Trophoblast cell (in vitro differentiated cells and primary cell): ENCODE results near the gene SEMA3G.

ENCODE experiments used
- DNase-seq, 2 donors: peaks; one replicate each; pipeline ENCODE4 v3.0.0-alpha.2; 2016
- H2AFZ ChIP-seq: 2 replicates; pipeline ENCODE4 v1.6.1; 2013; ENCODE audit warnings: low read length, moderate library complexity, mild to moderate bottlenecking; ENCODE audit not compliant: insufficient read depth, poor library complexity
- H2AK5ac ChIP-seq: 2 replicates; pipeline ENCODE4 v1.6.1; 2013; ENCODE audit warnings: mild to moderate bottlenecking, low read length
- H2BK120ac ChIP-seq: 2 replicates; pipeline ENCODE4 v1.6.1; 2013; ENCODE audit warnings: low read length, mild to moderate bottlenecking, moderate library complexity; ENCODE audit not compliant: insufficient read depth, poor library complexity
- H2BK12ac ChIP-seq: 2 replicates; pipeline ENCODE4 v1.6.1; 2013; ENCODE audit warnings: mild to moderate bottlenecking, low read length, moderate library complexity
- H2BK5ac ChIP-seq: 2 replicates; pipeline ENCODE4 v1.6.1; 2013; ENCODE audit warnings: low read length, low read depth, moderate library complexity, mild to moderate bottlenecking; ENCODE audit not compliant: poor library complexity
- H3K14ac ChIP-seq: 2 replicates; pipeline ENCODE4 v1.6.1; 2013; ENCODE audit warnings: mild to moderate bottlenecking, low read length
- H3K18ac ChIP-seq: 2 replicates; pipeline ENCODE4 v1.6.1; 2013; ENCODE audit warnings: mild to moderate bottlenecking, low read length
- H3K23ac ChIP-seq: 2 replicates; pipeline ENCODE4 v1.6.1; 2013; ENCODE audit warnings: low read length
- H3K27ac ChIP-seq: 2 replicates; pipeline ENCODE4 v1.5.1; 2013; ENCODE audit warnings: low read depth, mild to moderate bottlenecking, inconsistent platforms, low read length, moderate library complexity
- H3K27me3 ChIP-seq: 2 replicates; pipeline ENCODE4 v1.6.1; 2013; ENCODE audit warnings: inconsistent platforms, mild to moderate bottlenecking, low read length, moderate library complexity; ENCODE audit not compliant: insufficient read depth
- H3K36me3 ChIP-seq, 2 experiments: 1 replicate in 1 of 2; 2 replicates in 1 of 2; pipeline ENCODE4 v1.6.1; 2013; ENCODE audit warnings: low read length in 2 of 2, mild to moderate bottlenecking in 2 of 2, moderate library complexity in 1 of 2; ENCODE audit not compliant: insufficient read depth in 2 of 2, control insufficient read depth in 1 of 2
- H3K4ac ChIP-seq: 2 replicates; pipeline ENCODE4 v1.6.1; 2013; ENCODE audit warnings: low read depth, mild to moderate bottlenecking, low read length, moderate library complexity
- H3K4me1 ChIP-seq, 2 experiments: 1 replicate in 1 of 2; 2 replicates in 1 of 2; pipeline ENCODE4 v1.6.1; 2013; ENCODE audit warnings: low read length in 2 of 2, mild to moderate bottlenecking in 2 of 2, moderate library complexity in 1 of 2; ENCODE audit not compliant: insufficient read depth in 2 of 2, control insufficient read depth in 1 of 2
- H3K4me2 ChIP-seq: 2 replicates; pipeline ENCODE4 v1.6.1; 2013; ENCODE audit warnings: inconsistent platforms, mild to moderate bottlenecking, low read length, moderate library complexity
- H3K4me3 ChIP-seq: 2 replicates; pipeline ENCODE4 v1.5.1; 2013; ENCODE audit warnings: mild to moderate bottlenecking, low read depth, low read length, inconsistent platforms
- H3K79me1 ChIP-seq: one replicate; pipeline ENCODE4 v1.6.1; 2013; ENCODE audit warnings: low read length
- H3K79me2 ChIP-seq: 2 replicates; pipeline ENCODE4 v1.6.1; 2013; ENCODE audit warnings: low read length, mild to moderate bottlenecking; ENCODE audit not compliant: control insufficient read depth, insufficient read depth, poor library complexity
- H3K9ac ChIP-seq: 2 replicates; pipeline ENCODE4 v1.6.1; 2013; ENCODE audit warnings: mild to moderate bottlenecking, low read length
- H3K9me3 ChIP-seq: 2 replicates; pipeline ENCODE4 v1.6.1; 2013; ENCODE audit warnings: low read depth, mild to moderate bottlenecking, control low read depth, inconsistent platforms, low read length; ENCODE audit not compliant: insufficient read depth
- H4K12ac ChIP-seq: 2 replicates; pipeline ENCODE4 v1.6.1; 2013; ENCODE audit warnings: low read depth, mild to moderate bottlenecking, low read length, moderate library complexity
- H4K8ac ChIP-seq: 2 replicates; pipeline ENCODE4 v1.6.1; 2013; ENCODE audit warnings: low read depth, mild to moderate bottlenecking, low read length, moderate library complexity
- H4K91ac ChIP-seq: one replicate; pipeline ENCODE4 v1.6.1; 2013; ENCODE audit warnings: low read depth, mild to moderate bottlenecking, low read length, moderate library complexity
- WGBS: extraction: QIAGEN DNeasy Blood & Tissue Kit; methylation state at CpG from one replicate; pipeline ENCODE4 v1.1.7; 2013; ENCODE audit warnings: missing lambda C conversion rate; ENCODE audit not compliant: insufficient read length, insufficient coverage; ENCODE audit errors: extremely low coverage; 5-methylcytosine and 5-hydroxymethylcytosine counted together

The SEMA3G gene

DNA sequence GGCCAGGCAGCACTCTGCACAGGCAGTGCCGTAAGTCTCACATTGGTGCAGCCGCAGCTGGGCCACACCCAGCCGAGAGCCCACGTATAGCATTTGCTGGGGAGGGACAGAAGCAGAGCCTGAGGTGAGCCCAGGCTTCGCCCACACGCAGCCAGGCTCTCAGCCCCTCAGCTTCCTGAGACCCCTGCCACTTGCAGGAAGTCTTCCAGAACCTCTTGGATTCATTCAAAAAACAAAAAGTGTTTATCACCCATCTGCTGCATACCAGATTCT, 6.9 kb downstream of the SEMA3G start:
- Histone ChIP-seq H3K9ac (no peak overlapping the region), H2BK12ac (no peak overlapping the region), H4K8ac (no peak overlapping the region), H3K27ac (no peak overlapping the region), H3K18ac (no peak overlapping the region), H3K4me3 (no peak overlapping the region), H3K79me2 (no peaks in the 10 kb centered on the region), H3K79me1 (no peaks in the 10 kb centered on the region), H3K27me3 (no peaks in the 10 kb centered on the region), H3K36me3 (no peaks in the 10 kb centered on the region), H3K14ac (no peak overlapping the region), H3K9me3 (no peaks in the 10 kb centered on the region), H2BK120ac (no peak overlapping the region), H3K4ac (no peak overlapping the region), H4K12ac (no peak overlapping the region), H2AFZ (no peak overlapping the region), H3K23ac (no peak overlapping the region), H2BK5ac (no peak overlapping the region), H3K4me2 (no peak overlapping the region), H2AK5ac (no peak overlapping the region), H4K91ac (no peak overlapping the region), H3K4me1 (no peaks in the 10 kb centered on the region)
- WGBS = no CpG with 5 or more reads among the region's 6 CpGs
- no peak for DNase-seq

GRCh38 chr3:52437326-52438103, 7.4 kb downstream of the SEMA3G start:
- H2AFZ ChIP-seq = no peak overlapping the region
- no peaks in the 10 kb centered on the region for H3K36me3 ChIP-seq
- no peak overlapping the region for H3K9ac ChIP-seq
- H3K9me3 ChIP-seq = no peaks in the 10 kb centered on the region
- no peaks in the 10 kb centered on the region for H3K4me1 ChIP-seq
- no peaks in the 10 kb centered on the region for H3K79me2 ChIP-seq
- no peak overlapping the region for H4K91ac ChIP-seq
- no peak overlapping the region for H2BK120ac ChIP-seq
- H2BK12ac ChIP-seq = no peak overlapping the region
- no peak overlapping the region for H2BK5ac ChIP-seq
- no peak overlapping the region for H3K14ac ChIP-seq
- no peak overlapping the region for H3K4ac ChIP-seq
- H3K4me2 ChIP-seq = no peak overlapping the region
- no peaks in the 10 kb centered on the region for H3K27me3 ChIP-seq
- H4K12ac ChIP-seq = no peak overlapping the region
- H4K8ac ChIP-seq = no peak overlapping the region
- H3K79me1 ChIP-seq = no peaks in the 10 kb centered on the region
- no CpG with 5 or more reads among the region's 15 CpGs for WGBS
- H3K4me3 ChIP-seq = no peak overlapping the region
- no peak overlapping the region for H3K18ac ChIP-seq
- DNase-seq = no peak
- H2AK5ac ChIP-seq = no peak overlapping the region
- H3K23ac ChIP-seq = no peak overlapping the region
- H3K27ac ChIP-seq = no peak overlapping the region

DNA sequence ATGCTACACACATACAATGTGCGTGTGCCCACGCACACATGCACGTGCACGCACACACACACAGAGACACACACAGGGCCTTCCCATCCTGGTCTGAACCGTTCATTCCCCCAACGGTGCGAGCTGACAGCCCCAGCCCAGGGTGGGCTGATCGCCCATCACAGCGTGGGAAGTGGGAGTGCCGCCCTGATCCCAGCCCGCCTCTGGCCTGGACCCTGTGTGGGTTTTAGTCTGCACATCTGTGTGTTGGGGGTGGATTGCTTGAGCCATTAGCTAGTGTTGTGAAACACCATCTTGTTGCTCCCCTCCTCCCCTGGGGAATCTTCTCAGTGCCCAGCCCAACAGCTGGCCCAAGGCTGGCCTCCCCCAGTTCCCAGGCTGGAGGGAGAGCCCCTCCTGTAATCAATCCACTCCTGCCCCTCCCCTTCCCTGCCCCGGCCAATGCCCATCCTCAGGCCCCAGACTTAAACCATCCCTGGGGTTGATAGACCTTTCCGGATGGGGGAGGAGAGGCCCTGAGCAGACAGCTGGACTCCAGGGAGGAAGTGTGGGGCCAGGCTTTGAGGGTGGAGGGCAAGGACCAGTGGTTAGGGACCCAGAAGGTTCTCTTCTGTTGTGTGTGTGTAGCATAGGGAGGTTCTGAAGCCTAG, 8.3 kb downstream of the SEMA3G start:
- Histone ChIP-seq H2BK5ac (no peak overlapping the region), H3K18ac (no peak overlapping the region), H3K27me3 (no peaks in the 10 kb centered on the region), H3K4me1 (no peaks in the 10 kb centered on the region), H3K23ac (no peak overlapping the region), H4K91ac (no peak overlapping the region), H3K4me2 (no peak overlapping the region), H4K12ac (no peak overlapping the region), H3K79me1 (no peaks in the 10 kb centered on the region), H2BK12ac (no peak overlapping the region), H2AFZ (no peak overlapping the region), H2BK120ac (no peak overlapping the region), H3K4ac (no peak overlapping the region), H3K4me3 (no peak overlapping the region), H3K14ac (no peak overlapping the region), H2AK5ac (no peak overlapping the region), H3K9ac (no peak overlapping the region), H4K8ac (no peak overlapping the region), H3K79me2 (no peaks in the 10 kb centered on the region), H3K36me3 (no peaks in the 10 kb centered on the region), H3K9me3 (no peaks in the 10 kb centered on the region), H3K27ac (no peak overlapping the region)
- no peak for DNase-seq
- WGBS = no CpG with 5 or more reads among the region's 13 CpGs

DNA sequence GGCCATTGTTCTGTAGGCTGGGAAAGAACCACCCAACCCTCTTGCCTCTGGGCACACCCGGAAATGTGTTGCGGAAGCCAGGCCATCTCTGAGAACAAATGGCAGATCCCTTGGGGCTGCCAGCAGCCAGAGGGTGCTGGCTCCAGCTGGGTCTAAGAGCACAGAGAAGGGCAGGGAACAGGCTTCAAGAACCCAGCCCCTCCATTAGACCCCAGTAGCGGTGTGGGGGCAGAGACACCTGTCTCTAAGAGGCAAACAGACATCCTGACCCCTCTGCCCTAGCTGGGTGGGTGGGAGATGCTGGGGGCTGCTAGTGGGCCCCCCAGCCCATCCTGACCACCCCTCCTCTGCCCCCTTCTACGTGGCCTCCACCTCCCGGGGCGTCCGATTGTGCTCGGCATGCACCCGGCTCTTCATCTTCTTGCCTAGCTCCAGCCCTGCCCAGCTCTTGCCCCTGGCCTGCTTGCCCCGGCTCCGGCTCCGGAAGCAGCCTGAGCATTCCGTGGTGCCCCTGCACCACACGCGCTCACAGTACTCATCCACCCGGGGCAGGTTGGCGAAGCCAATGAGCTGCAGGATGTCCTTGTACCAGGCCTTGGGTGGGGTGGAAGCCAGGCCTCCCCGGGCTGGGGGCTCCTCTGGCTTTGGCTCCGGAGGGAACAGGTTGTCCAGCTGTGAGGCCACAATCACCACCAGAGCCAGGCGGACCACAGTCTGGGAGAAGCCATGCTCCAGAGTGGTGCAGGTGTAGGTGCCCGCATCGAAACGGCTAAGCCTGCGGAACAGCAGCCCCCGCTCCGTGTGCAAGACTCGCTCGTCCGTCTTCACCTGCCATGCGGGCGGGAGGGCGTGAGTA, 9.4 kb downstream of the SEMA3G start:
- Histone ChIP-seq H3K36me3 (no peaks in the 10 kb centered on the region), H2BK120ac (no peak overlapping the region), H3K79me2 (no peaks in the 10 kb centered on the region), H3K4me1 (no peaks in the 10 kb centered on the region), H2BK12ac (no peak overlapping the region), H3K9me3 (no peaks in the 10 kb centered on the region), H2BK5ac (no peak overlapping the region), H3K14ac (no peak overlapping the region), H3K27ac (no peak overlapping the region), H4K12ac (no peak overlapping the region), H3K4me3 (no peak overlapping the region), H2AFZ (no peak overlapping the region), H3K79me1 (no peaks in the 10 kb centered on the region), H4K8ac (no peak overlapping the region), H3K9ac (no peak overlapping the region), H4K91ac (no peak overlapping the region), H2AK5ac (no peak overlapping the region), H3K4ac (no peak overlapping the region), H3K23ac (no peak overlapping the region), H3K18ac (no peak overlapping the region), H3K27me3 (no peaks in the 10 kb centered on the region), H3K4me2 (no peak overlapping the region)
- no peak for DNase-seq
- WGBS = no CpG with 5 or more reads among the region's 32 CpGs
